Liver (tissue), 9 donors: Measurements from ENCODE around the gene ZGRF1. TPM values are rescaled to one million over a fixed set of nuclear protein-coding genes. Genes with fewer than 3 reads are reported as not detected.
"Not testable (repeated sequence)": the region's sequence is repeated elsewhere in the genome, so short reads cannot be mapped to it uniquely, and the experiment has no call there.

Experiments used
- DNase-seq: peaks from one replicate; pipeline ENCODE4 v3.0.0-alpha.2; 2017; ENCODE audit warnings: low spot score
- H3K27ac ChIP-seq, 2 donors: one replicate each; pipeline ENCODE4 v1.7.0; 2013; ENCODE audit warnings: inconsistent platforms in 2 of 2, low read length in 2 of 2, control low read depth in 1 of 2, low read depth in 1 of 2, mild to moderate bottlenecking in 1 of 2
- H3K27me3 ChIP-seq, 4 donors: one replicate each; pipeline versions ENCODE4 v1.6.1 to v1.7.0; 2013; ENCODE audit warnings: low read length in 3 of 4, inconsistent platforms in 1 of 4, mild to moderate bottlenecking in 1 of 4, moderate library complexity in 1 of 4; ENCODE audit not compliant: control insufficient read depth in 4 of 4, insufficient read depth in 4 of 4
- H3K36me3 ChIP-seq, 4 donors: one replicate each; pipeline versions ENCODE4 v1.6.1 to v1.7.0; 2013; ENCODE audit warnings: low read length in 3 of 4, mild to moderate bottlenecking in 3 of 4, low read depth in 1 of 4, moderate library complexity in 1 of 4; ENCODE audit not compliant: control insufficient read depth in 4 of 4, insufficient read depth in 3 of 4
- H3K4me1 ChIP-seq, 4 donors: one replicate each; pipeline versions ENCODE4 v1.6.1 to v1.7.0; 2013; ENCODE audit warnings: low read length in 3 of 4, mild to moderate bottlenecking in 3 of 4, moderate library complexity in 1 of 4; ENCODE audit not compliant: control insufficient read depth in 4 of 4, insufficient read depth in 4 of 4
- H3K4me3 ChIP-seq, 3 donors: one replicate each; pipeline versions ENCODE4 v1.6.1 to v1.7.0; 2013; ENCODE audit warnings: low read length in 3 of 3, control low read depth in 1 of 3, low read depth in 1 of 3, mild to moderate bottlenecking in 1 of 3
- H3K9ac ChIP-seq, 2 donors: one replicate each; pipeline ENCODE4 v1.7.0; 2013; ENCODE audit warnings: low read length in 2 of 2, mild to moderate bottlenecking in 2 of 2, moderate library complexity in 2 of 2, control low read depth in 1 of 2, low read depth in 1 of 2
- H3K9me3 ChIP-seq, 4 donors: one replicate each; pipeline versions ENCODE4 v1.6.1 to v1.7.0; 2013; ENCODE audit warnings: low read length in 3 of 4; ENCODE audit not compliant: control insufficient read depth in 4 of 4
- ATF3 ChIP-seq: IDR thresholded peaks from 2 replicates; pipeline ENCODE4 v1.6.1; 2016; ENCODE audit warnings: antibody characterized with exemption
- CTCF ChIP-seq: fragments of 150-350 bp; IDR thresholded peaks from 2 replicates; pipeline ENCODE4 v1.5.1; 2017; ENCODE audit warnings: improper control_type of control experiment, low read depth, low read length; ENCODE audit not compliant: missing input control
- EGR1 ChIP-seq, 2 donors: IDR thresholded peaks; 2 replicates each; pipeline ENCODE4 v1.6.1; 2016 to 2018; ENCODE audit warnings: antibody characterized with exemption in 2 of 2, low read depth in 2 of 2
- FOXA1 ChIP-seq: IDR thresholded peaks from 2 replicates; pipeline ENCODE4 v1.6.1; 2016; ENCODE audit warnings: antibody characterized with exemption
- FOXA2 ChIP-seq: IDR thresholded peaks from 2 replicates; pipeline ENCODE4 v1.6.1; 2016; ENCODE audit warnings: antibody characterized with exemption
- GABPA ChIP-seq, 2 donors: IDR thresholded peaks in 1 of 2; conservative IDR thresholded peaks in 1 of 2; 2 replicates each; pipeline ENCODE4 v1.6.1; 2016; ENCODE audit warnings: antibody characterized with exemption in 2 of 2, mild to moderate bottlenecking in 1 of 2, moderate library complexity in 1 of 2
- HNF4A ChIP-seq, 2 donors: conservative IDR thresholded peaks; 2 replicates each; pipeline ENCODE4 v1.6.1; 2016; ENCODE audit warnings: antibody characterized with exemption in 2 of 2, mild to moderate bottlenecking in 2 of 2
- HNF4G ChIP-seq: IDR thresholded peaks from 2 replicates; pipeline ENCODE4 v1.6.1; 2016; ENCODE audit warnings: antibody characterized with exemption
- JUND ChIP-seq, 2 donors: IDR thresholded peaks; 2 replicates each; pipeline ENCODE4 v1.6.1; 2016; ENCODE audit warnings: antibody characterized with exemption in 2 of 2
- MAX ChIP-seq: IDR thresholded peaks from 2 replicates; pipeline ENCODE4 v1.6.1; 2016; ENCODE audit warnings: antibody characterized with exemption
- NR2F2 ChIP-seq: IDR thresholded peaks from 2 replicates; pipeline ENCODE4 v1.6.1; 2016; ENCODE audit warnings: antibody characterized with exemption
- RAD21 ChIP-seq, 2 donors: IDR thresholded peaks; 2 replicates each; pipeline ENCODE4 v1.6.1; 2016; ENCODE audit warnings: antibody characterized with exemption in 2 of 2, mild to moderate bottlenecking in 2 of 2
- REST ChIP-seq: IDR thresholded peaks from 2 replicates; pipeline ENCODE4 v1.6.1; 2016; ENCODE audit warnings: antibody characterized with exemption, mild to moderate bottlenecking
- RXRA ChIP-seq, 2 donors: IDR thresholded peaks; 2 replicates each; pipeline ENCODE4 v1.6.1; 2017 to 2018; ENCODE audit warnings: antibody characterized with exemption in 2 of 2, mild to moderate bottlenecking in 1 of 2
- SP1 ChIP-seq: IDR thresholded peaks from 2 replicates; pipeline ENCODE4 v1.6.1; 2018; ENCODE audit warnings: antibody characterized with exemption, mild to moderate bottlenecking
- TAF1 ChIP-seq: conservative IDR thresholded peaks from 2 replicates; pipeline ENCODE4 v1.6.1; 2016; ENCODE audit warnings: antibody characterized with exemption, mild to moderate bottlenecking
- YY1 ChIP-seq: IDR thresholded peaks from 2 replicates; pipeline ENCODE4 v1.6.1; 2016; ENCODE audit warnings: antibody characterized with exemption, mild to moderate bottlenecking
- ZBTB33 ChIP-seq: IDR thresholded peaks from 2 replicates; pipeline ENCODE4 v1.6.1; 2016; ENCODE audit warnings: antibody characterized with exemption
- WGBS: extraction: QIAGEN DNeasy Blood & Tissue Kit; methylation state at CpG from one replicate; pipeline ENCODE4 v1.1.7; 2013; 5-methylcytosine and 5-hydroxymethylcytosine counted together
- polyA plus RNA-seq, 2 donors: library from polyadenylated mRNA; stranded (reverse) in 1 of 2; unstranded in 1 of 2; fragments of 200-250 nt in 1 of 2; fragments of >200 nt in 1 of 2; fragmentation: Nextera tagmentation in 1 of 2; extraction: Ambion mirVana in 1 of 2; gene quantifications; one replicate each; pipeline versions ENCODE4 v1.2.1 to v1.2.3, GENCODE V29; 2013 to 2015
- total RNA-seq, 2 donors: library from RNA; depleted of rRNA; stranded (reverse); fragments of >200 nt; gene quantifications; one replicate each; pipeline ENCODE4 v1.2.3, GENCODE V29; 2014
- donor health status: healthy.
- donor health status: healthy.
- donor health status: healthy.
- donor health status: healthy.
- donor health status: healthy.

Gene ZGRF1
- total and polyA plus RNA-seq, 4 donors = 0.38 to 12.7 (median 2.1) TPM

- Histone ChIP-seq H3K9me3 (no peaks in the 10 kb centered on the region), H3K27me3 (no peaks in the 10 kb centered on the region), H3K9ac (no peak overlapping the region), H3K4me1 (no peaks in the 10 kb centered on the region), H3K4me3 (no peak overlapping the region), H3K27ac (no peak overlapping the region), H3K36me3 (peaks cover 8 to 46% (median 34%) of the 10 kb centered on the region in 4 donors)
- WGBS = 87% methylated on average over 8 of the region's 8 CpGs
- DNase-seq = no peak
- no peak for TF ChIP-seq HNF4A (conservative IDR thresholded peaks at IDR 0.05)
- no peak for TF ChIP-seq ZBTB33
- TF ChIP-seq MAX = no peak
- TF ChIP-seq JUND (IDR thresholded peaks at IDR 0.05) = no peak
- no peak for TF ChIP-seq YY1
- TF ChIP-seq HNF4G = no peak
- TF ChIP-seq RAD21 (IDR thresholded peaks at IDR 0.05) = no peak
- no peak for TF ChIP-seq EGR1 (IDR thresholded peaks at IDR 0.05; ENCODE audit: low read depth in 2 of 2)
- TF ChIP-seq ATF3 = no peak
- no peak for TF ChIP-seq TAF1
- no peak for TF ChIP-seq FOXA2
- no peak for TF ChIP-seq CTCF
- no peak for TF ChIP-seq RXRA (IDR thresholded peaks at IDR 0.05)
- no peak for TF ChIP-seq SP1
- no peak for TF ChIP-seq REST
- no peak for TF ChIP-seq FOXA1
- TF ChIP-seq NR2F2 = no peak
- no peak for TF ChIP-seq GABPA (IDR thresholded peaks at IDR 0.05 in 1 of 2, conservative IDR thresholded peaks at IDR 0.05 in 1 of 2)
Observed at GRCh38 chr4:112645541-112646329, 9.0 kb upstream of the ZGRF1 start.

GRCh38 chr4:112644595-112645535, 8.2 kb upstream of the ZGRF1 start:
- not testable (repeated sequence) for H3K9ac ChIP-seq, H3K27ac ChIP-seq, DNase-seq, H3K27me3 ChIP-seq, H3K9me3 ChIP-seq, H3K4me1 ChIP-seq, H3K4me3 ChIP-seq
- 94% methylated on average over 10 of the region's 10 CpGs for WGBS
- peaks cover 7 to 46% (median 29%) of the 10 kb centered on the region in 4 donors for H3K36me3 ChIP-seq
